ENCODE data around the gene KAT2B.

DNA sequence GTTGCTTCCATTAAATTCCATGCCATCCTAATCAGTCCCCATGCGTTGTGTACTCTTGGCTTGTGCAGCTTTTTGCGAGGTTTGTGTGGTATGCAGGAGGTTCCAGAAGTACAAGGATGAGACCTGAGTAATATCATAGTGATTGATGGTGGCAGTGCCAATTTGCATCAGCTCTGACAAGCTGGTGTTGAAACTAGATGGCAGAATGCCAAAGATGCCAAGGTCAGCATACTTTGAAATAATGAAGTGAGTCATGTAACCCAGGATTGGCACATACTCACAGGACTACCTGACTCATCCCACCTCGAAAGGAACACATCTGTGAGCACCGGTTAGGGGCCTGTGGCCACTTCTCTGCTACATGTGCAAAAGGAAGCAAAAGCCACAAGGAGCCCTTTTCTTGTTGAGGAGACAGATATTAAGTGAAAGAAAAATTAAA, 14.3 kb downstream of the KAT2B start:
- no peak for TF ChIP-seq POLR2A (IDR thresholded peaks at IDR 0.05)
- TF ChIP-seq, protein P1, sequence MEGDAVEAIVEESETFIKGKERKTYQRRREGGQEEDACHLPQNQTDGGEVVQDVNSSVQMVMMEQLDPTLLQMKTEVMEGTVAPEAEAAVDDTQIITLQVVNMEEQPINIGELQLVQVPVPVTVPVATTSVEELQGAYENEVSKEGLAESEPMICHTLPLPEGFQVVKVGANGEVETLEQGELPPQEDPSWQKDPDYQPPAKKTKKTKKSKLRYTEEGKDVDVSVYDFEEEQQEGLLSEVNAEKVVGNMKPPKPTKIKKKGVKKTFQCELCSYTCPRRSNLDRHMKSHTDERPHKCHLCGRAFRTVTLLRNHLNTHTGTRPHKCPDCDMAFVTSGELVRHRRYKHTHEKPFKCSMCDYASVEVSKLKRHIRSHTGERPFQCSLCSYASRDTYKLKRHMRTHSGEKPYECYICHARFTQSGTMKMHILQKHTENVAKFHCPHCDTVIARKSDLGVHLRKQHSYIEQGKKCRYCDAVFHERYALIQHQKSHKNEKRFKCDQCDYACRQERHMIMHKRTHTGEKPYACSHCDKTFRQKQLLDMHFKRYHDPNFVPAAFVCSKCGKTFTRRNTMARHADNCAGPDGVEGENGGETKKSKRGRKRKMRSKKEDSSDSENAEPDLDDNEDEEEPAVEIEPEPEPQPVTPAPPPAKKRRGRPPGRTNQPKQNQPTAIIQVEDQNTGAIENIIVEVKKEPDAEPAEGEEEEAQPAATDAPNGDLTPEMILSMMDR (IDR thresholded peaks at IDR 0.05) = no peak
